ENCODE measurements around the gene NRXN3.

Gene NRXN3

GRCh38 chr14:78243187-78243586, 73.0 kb downstream of the NRXN3 start:
- ATAC-seq (no peak), DNase-seq (no peak)

DNA sequence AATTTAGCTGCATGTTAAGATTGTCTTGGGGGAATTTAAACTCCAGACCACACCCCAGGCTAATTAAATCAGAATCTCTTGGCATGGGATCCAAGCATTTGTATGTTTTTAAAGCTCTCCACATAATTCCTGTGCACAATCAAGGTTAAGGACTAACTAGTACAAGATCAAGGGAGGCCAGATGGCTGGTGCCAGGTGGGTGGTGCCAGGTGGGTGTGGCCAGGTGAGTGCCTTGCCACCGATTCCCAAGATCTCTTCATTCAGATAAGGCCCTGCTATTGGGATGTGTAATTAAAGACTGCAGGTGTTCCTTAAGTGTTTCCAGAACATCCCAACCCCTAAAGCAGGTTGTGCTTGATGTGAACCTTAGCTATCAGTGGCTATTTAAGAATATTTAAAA, 75.1 kb downstream of the NRXN3 start:
- ATAC-seq (no peak), DNase-seq (no peak)

GRCh38 chr14:78248501-78249090, 78.4 kb downstream of the NRXN3 start:
- ATAC-seq (no peak), DNase-seq (no peak)

DNA sequence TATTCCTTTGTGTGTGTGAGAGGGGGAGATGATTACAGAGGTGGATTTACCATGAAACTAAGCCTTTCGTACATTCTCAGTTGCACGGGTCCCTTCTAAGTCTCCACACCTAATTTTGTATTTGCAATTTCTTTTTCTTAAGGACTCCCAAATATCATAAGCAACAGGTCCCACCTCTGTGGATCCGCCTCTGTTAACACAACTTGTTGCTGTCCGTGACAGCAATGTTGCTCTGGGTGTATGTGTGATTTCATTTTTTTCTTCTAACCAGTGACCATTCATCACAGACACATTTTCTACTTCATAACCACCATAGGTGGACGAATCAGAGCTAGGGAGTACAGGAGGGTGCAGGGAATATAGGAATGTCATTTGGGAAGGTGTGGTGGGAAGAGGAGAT, 81.1 kb downstream of the NRXN3 start:
- ATAC-seq: no peak
- no peak for DNase-seq

- DNase-seq (no peak), ATAC-seq (peak; percentile 90)
These were observed 83.8 kb downstream of the NRXN3 start for GRCh38 chr14:78253986-78254385.

DNA sequence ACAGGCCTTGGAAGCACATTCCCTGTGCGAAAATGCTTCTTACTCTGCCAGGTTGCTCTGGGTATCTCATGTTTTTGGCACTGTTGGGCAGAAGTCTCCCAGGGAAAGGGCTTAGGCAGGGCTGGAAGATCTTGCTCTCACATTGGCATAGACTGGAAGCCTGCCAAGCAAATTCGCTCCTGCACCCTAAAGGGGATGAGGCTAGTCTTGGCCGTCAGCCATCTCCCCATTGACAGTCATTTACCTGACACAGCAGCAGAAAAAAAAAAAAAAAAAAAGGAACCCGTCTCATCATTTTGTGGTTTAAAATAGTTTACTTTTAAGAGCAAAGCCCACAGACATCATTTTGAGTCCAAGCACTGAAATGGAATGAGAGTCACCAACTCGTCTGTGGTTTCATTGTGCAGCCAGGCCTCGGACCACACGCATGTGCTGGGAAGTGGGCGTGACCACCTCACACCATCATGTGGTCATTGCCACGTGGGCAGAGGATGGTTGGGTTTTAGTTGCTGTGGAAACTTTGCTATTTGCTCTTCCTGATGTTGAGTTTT, 84.8 kb downstream of the NRXN3 start:
- peak; percentile 42 for ATAC-seq
- DNase-seq: peak; percentile 36

DNA sequence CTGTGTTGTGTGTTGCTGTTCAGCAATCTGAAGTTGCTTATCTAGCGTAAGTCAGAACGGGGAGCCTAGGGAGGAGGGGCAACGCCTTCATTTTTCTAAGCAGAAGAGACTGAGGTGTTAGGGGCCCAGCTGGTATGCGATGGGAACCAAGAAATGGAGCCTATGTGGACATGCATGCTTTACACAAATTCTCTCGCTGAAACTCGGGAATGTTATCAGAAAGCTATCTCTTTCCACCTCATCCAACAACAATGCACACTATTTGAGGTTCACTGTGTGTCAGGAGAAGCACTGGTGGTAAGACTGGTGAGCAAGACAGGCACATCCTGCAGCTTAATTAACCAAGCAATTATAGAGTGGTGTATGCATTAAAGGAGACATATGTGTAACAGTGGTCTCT, 89.7 kb downstream of the NRXN3 start:
- no peak for ATAC-seq
- no peak for DNase-seq

- ATAC-seq (no peak), DNase-seq (no peak)
These were observed 108.5 kb downstream of the NRXN3 start for GRCh38 chr14:78278464-78279250.

- DNase-seq (no peak), ATAC-seq (no peak)
These were observed 112.3 kb downstream of the NRXN3 start for GRCh38 chr14:78282437-78282836.

GRCh38 chr14:78286210-78286609, 116.0 kb downstream of the NRXN3 start:
- ATAC-seq: no peak
- no peak for DNase-seq

- ATAC-seq: no peak
- no peak for DNase-seq
These were observed 121.8 kb downstream of the NRXN3 start for GRCh38 chr14:78292003-78292402.

DNA sequence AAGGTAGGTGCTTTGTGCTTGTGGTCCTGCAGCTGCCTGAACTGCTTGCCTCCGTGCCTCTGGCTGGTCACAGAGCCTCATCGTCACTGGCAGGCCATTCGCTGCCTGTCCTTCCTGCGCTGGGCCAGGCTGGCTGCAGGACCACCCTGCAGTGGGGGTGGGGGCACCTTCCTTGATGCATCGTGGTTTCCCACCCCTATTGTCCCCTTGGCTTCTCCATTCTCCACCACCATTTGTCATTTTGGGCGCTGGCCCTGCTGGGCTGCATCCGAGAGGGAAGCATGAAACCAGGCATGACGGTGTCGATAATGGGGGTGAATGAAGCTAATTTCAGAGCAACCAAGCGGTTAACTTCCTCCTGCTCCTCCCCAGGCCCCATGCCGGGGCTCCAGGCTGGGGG, 127.7 kb downstream of the NRXN3 start:
- ATAC-seq: no peak
- DNase-seq: no peak

DNA sequence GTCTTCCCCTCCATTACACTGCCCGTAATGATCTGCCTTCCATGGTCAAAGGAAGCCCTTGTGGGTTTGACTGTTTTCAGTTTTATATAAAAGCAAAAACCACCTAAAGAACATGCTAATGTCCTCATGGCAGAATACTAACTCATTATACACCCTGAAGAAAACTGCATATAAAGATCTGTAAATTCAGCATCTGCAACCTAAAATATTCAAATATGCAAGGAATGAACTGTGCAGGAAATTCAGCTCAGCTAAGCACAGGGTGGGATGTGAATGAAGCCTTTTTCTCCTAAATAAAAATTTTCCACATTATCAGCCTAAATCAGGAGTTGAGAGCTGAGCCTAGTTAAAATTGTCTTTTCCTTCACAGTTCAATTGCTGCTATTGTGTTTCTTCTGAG, 128.1 kb downstream of the NRXN3 start:
- ATAC-seq (no peak), DNase-seq (no peak)

DNA sequence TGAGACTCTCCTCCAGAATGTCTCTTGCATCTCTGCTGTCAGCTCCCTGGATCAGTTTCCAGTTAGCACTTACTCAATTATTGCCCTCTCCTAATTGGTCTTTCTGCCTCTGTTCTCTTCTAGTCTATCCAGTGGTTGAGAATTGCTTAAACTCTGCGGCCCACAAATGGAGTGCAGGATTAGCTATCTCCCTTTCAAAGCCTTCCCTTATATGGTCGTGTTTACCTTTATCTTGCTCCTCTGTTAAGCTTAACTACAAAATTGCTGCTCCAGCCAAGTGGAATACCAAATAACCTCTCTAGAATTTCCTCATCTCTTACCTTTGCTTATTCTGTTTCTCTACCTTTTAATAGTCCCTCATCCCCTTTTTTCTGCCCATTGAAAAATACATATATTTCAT, 132.7 kb downstream of the NRXN3 start:
- DNase-seq (no peak), ATAC-seq (no peak)

- DNase-seq: no peak
- ATAC-seq: no peak
These were observed 137.5 kb downstream of the NRXN3 start for GRCh38 chr14:78307671-78308070.

- no peak for ATAC-seq
- no peak for DNase-seq
These were observed 137.9 kb downstream of the NRXN3 start for GRCh38 chr14:78308079-78308478.

GRCh38 chr14:78310272-78310671, 140.1 kb downstream of the NRXN3 start:
- DNase-seq: no peak
- ATAC-seq: no peak

GRCh38 chr14:78313499-78313898, 143.3 kb downstream of the NRXN3 start:
- ATAC-seq (no peak), DNase-seq (no peak)

DNA sequence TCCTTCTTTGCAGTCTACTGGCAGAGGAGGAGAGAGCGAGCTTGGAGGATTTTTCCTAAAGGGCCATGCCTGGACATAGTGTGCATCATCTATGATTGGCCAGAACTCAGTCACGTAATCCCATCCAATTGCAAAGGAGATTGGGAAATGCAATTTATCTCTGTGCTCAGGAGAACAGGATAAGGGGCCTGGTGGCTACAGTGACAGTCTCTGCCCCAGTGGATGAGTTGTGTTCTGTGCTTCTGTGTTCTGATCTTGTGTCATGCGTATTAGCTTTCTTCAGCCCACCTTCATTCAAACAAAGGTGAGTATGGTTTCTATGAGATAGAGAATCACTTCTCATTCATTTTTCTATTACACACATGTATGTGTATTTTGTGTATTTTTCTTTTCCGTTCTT, 144.3 kb downstream of the NRXN3 start:
- ATAC-seq (no peak), DNase-seq (no peak)

GRCh38 chr14:78316052-78316451, 145.9 kb downstream of the NRXN3 start:
- DNase-seq (no peak), ATAC-seq (no peak)

DNA sequence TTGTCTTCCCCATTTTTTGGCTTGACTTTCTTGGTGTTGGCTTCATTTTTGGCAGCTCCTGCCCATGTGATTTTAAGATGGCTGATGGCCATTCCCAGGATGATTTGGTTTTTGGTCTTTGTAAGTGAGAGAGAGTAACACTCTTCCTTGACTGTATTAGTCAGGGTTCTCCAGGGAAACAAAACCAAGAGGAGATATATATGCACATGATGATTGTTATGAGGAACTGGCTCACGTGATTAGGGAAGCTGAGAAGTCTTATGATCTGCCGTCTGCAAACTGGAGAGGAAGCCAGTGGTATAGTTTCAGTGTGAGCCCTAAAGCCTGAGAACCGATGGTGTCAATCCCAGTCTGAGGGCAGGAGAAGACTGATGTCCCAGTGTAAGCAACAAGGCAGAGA, 146.6 kb downstream of the NRXN3 start:
- no peak for DNase-seq

DNA sequence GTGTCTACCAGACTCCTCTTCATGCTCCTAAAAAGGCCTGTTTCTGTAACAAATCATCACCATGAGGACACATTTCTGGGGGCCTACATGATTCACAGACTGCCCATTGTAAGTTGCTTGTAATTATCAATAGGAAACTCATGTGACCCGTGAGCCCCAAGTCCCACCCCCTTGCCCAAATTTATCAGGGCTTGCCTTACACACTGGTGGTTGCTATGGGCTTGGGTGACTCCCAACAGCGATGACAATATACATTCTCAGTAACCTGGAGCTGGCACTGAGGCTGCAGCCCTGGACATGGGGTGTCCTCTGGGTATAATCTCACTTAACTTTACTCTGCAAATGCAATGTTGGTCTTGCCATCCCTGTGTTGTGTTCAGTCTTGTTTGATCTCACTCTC, 149.2 kb downstream of the NRXN3 start:
- DNase-seq (no peak), ATAC-seq (no peak)

More for the DNA sequence above, 146.6 kb downstream of the NRXN3 start:
- no peak for ATAC-seq

DNA sequence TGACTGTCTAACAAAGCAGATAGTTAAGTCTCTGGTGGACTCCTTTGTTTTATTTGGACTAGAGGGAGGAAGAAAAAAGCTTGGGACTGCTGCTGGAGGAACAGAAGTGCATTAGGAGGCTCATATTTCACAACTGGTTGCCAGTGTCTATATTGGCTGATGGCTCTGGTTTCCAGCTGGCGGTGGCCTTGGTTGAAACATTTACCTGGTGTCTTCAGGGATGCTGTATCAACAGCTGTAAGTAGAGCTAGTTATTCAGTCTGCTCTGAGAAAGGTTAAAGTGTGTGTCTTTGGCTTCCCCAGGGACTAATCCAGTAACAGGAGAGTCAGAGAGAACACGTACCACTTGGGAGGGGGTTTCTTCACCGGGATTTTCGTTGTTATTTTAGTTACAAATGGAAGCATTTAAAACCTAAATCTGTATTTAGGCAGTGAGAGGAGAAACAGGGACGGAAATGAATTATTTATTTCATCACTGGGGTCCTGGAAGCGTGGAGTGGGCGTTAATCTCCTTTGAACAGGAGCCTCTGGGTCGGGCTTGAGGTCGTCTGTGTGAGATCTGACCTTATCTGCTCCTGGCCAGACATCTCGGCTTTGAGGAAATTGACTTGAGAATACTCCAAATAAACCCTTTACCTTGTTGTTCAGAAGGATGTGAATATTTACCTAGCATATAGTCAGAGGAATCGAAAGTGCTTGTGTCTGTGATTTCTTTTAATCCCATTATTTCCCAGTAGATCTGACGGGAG, 149.9 kb downstream of the NRXN3 start:
- ATAC-seq (no peak), DNase-seq (no peak)

Measured in stimulated activated naive CD8-positive, alpha-beta T cell treated with anti-CD3 and anti-CD28 coated beads, Interleukin-15, Interleukin-2, amounts not matched to agents 100 U/mL and 50 U/mL, for 24 hours (primary cell).